Activated CD8-positive, alpha-beta T cell treated with anti-CD3 and anti-CD28 coated beads for 36 hours (primary cell): ENCODE results near the gene NELFCD. TPM values are rescaled to one million over a fixed set of nuclear protein-coding genes. Genes with fewer than 3 reads are reported as not detected.

ENCODE experiments used
- ATAC-seq: fragments of 200-7000 bp; cut with Tn5 transposase; one replicate; pipeline ENCODE4 v1.10.0; 2021; ENCODE audit warnings: mild to moderate bottlenecking, moderate library complexity
- CTCF ChIA-PET: fragments of 350-600 bp; sonication (Branson Sonifier 250); formaldehyde crosslinking; loops from one replicate; lab custom pipeline; 2021; ENCODE audit warnings: antibody characterized with exemption; lab: Charles Lee
- POLR2A ChIA-PET: fragments of 350-600 bp; sonication (Branson Sonifier 250); formaldehyde crosslinking; loops from one replicate; lab custom pipeline; 2021; ENCODE audit warnings: antibody characterized with exemption; lab: Charles Lee
- DNase-seq: peaks from one replicate; pipeline ENCODE4 v3.0.0-alpha.2; 2020
- H3K27ac Mint-ChIP-seq: one replicate; pipeline ENCODE4 v1.8.0; 2021; ENCODE audit warnings: mild to moderate bottlenecking, mixed read lengths
- H3K27me3 Mint-ChIP-seq: one replicate; pipeline ENCODE4 v1.8.0; 2021; ENCODE audit warnings: mixed read lengths
- H3K36me3 Mint-ChIP-seq: one replicate; pipeline ENCODE4 v1.8.0; 2021; ENCODE audit warnings: low read depth, mixed read lengths
- H3K4me1 Mint-ChIP-seq: one replicate; pipeline ENCODE4 v1.8.0; 2021; ENCODE audit warnings: low read depth, mixed read lengths
- H3K4me3 Mint-ChIP-seq: one replicate; pipeline ENCODE4 v1.8.0; 2021; ENCODE audit warnings: mild to moderate bottlenecking, moderate library complexity, mixed read lengths
- H3K9me3 Mint-ChIP-seq: one replicate; pipeline ENCODE4 v1.8.0; 2021; ENCODE audit warnings: mixed read lengths
- CTCF ChIP-seq: fragments of 200-600 bp; IDR thresholded peaks from one replicate; pipeline ENCODE4 v1.8.0; 2022; ENCODE audit warnings: antibody characterized with exemption, mild to moderate bottlenecking
- intact Hi-C: fragments of 100-400 bp; cut with micrococcal nuclease; formaldehyde crosslinking; loops from one replicate; pipeline ENCODE4 v1.10.0; 2022
- total RNA-seq, 2 experiments: library from RNA; stranded (reverse); gene quantifications; one replicate each; pipeline ENCODE4 v1.2.3, GENCODE V29; 2021

NELFCD gene
- total RNA-seq, 2 experiments from 2014 or later, result 106 to 120 TPM

GRCh38 chr20:58995461-58996225, 14.6 kb downstream of the NELFCD start:
- ATAC-seq, result no peak
- POLR2A ChIA-PET, result interaction anchor here (1.0 to 2.0 kb wide), 4 partner anchors 10 to 19 kb away, joined by 5 to 13 read pairs (median 5); no protein-coding TSS in a partner anchor

GRCh38 chr20:58996226-58996611, 15.2 kb downstream of the NELFCD start:
- H3K27me3 Mint-ChIP-seq, result no peaks in the 10 kb centered on the region
- ChIA-PET CTCF (no interaction called here), POLR2A (interaction anchor here (1.0 to 2.0 kb wide), 5 partner anchors 9 to 19 kb away, joined by 3 to 13 read pairs (median 5); no protein-coding TSS in a partner anchor)
- H3K4me1 Mint-ChIP-seq, result no peaks in the 10 kb centered on the region
- H3K36me3 Mint-ChIP-seq, result peaks cover 42% of the 10 kb centered on the region
- peak overlapping the region; percentile 46 for H3K27ac Mint-ChIP-seq
- no peak for TF ChIP-seq CTCF
- no peaks in the 10 kb centered on the region for H3K9me3 Mint-ChIP-seq
- H3K4me3 Mint-ChIP-seq, result no peak overlapping the region
- intact Hi-C loops, result no loop called here
- DNase-seq (no peak), ATAC-seq (no peak)

More at GRCh38 chr20:58995461-58996225, 14.6 kb downstream of the NELFCD start:
- Mint-ChIP-seq H3K27me3 (no peaks in the 10 kb centered on the region), H3K4me1 (no peaks in the 10 kb centered on the region), H3K9me3 (no peaks in the 10 kb centered on the region), H3K36me3 (peaks cover 45% of the 10 kb centered on the region), H3K27ac (peak overlapping the region; percentile 46), H3K4me3 (no peak overlapping the region)
- DNase-seq, result no peak
- intact Hi-C loops, result no loop called here
- CTCF ChIA-PET, result no interaction called here
- TF ChIP-seq CTCF, result no peak

GRCh38 chr20:58997141-58997770, 16.2 kb downstream of the NELFCD start:
- CTCF ChIA-PET, result no interaction called here
- Mint-ChIP-seq H3K36me3 (peaks cover 39% of the 10 kb centered on the region), H3K27ac (no peak overlapping the region)

GRCh38 chr20:58998656-58999055, 17.6 kb downstream of the NELFCD start:
- no peak overlapping the region for H3K27ac Mint-ChIP-seq
- no peaks in the 10 kb centered on the region for H3K4me1 Mint-ChIP-seq
- DNase-seq (no peak), ATAC-seq (no peak)
- no peak overlapping the region for H3K4me3 Mint-ChIP-seq
- TF ChIP-seq CTCF, result no peak
- intact Hi-C loops, result no loop called here
- ChIA-PET CTCF (interaction anchor here (0.9 kb wide), 1 partner anchor 17 kb away, joined by 4 read pairs; no protein-coding TSS in a partner anchor), POLR2A (interaction anchor here (0.6 to 1.5 kb wide), 4 partner anchors 9 to 110 kb away, joined by 3 to 4 read pairs (median 3); no protein-coding TSS in a partner anchor)
- no peaks in the 10 kb centered on the region for H3K27me3 Mint-ChIP-seq
- no peaks in the 10 kb centered on the region for H3K9me3 Mint-ChIP-seq
- H3K36me3 Mint-ChIP-seq, result peaks cover 34% of the 10 kb centered on the region

More at GRCh38 chr20:58997141-58997770, 16.2 kb downstream of the NELFCD start:
- no peaks in the 10 kb centered on the region for H3K27me3 Mint-ChIP-seq
- no peaks in the 10 kb centered on the region for H3K9me3 Mint-ChIP-seq
- intact Hi-C loops, result no loop called here
- DNase-seq, result no peak
- POLR2A ChIA-PET, result interaction anchor here (1.3 to 2.0 kb wide), 3 partner anchors 11 to 18 kb away, joined by 3 to 13 read pairs (median 5); no protein-coding TSS in a partner anchor
- H3K4me3 Mint-ChIP-seq, result no peak overlapping the region
- ATAC-seq, result no peak
- TF ChIP-seq CTCF, result no peak
- no peaks in the 10 kb centered on the region for H3K4me1 Mint-ChIP-seq
